Ovary (tissue), 3 donors: ENCODE data around the gene TOP2A.

Source experiments
- CTCF ChIP-seq, 3 donors: fragments of 450-650 bp in 2 of 3; fragments of 200-600 bp in 1 of 3; IDR thresholded peaks; one replicate each; pipeline versions ENCODE4 v1.5.1 to v1.8.0; 2016 to 2022; ENCODE audit warnings: antibody characterized with exemption in 3 of 3, mild to moderate bottlenecking in 1 of 3
- EP300 ChIP-seq: sonication (generic); formaldehyde crosslinking; IDR thresholded peaks from one replicate; pipeline ENCODE4 v1.6.1; 2017; ENCODE audit warnings: antibody characterized with exemption
- POLR2A ChIP-seq: fragments of 450-650 bp; IDR thresholded peaks from one replicate; pipeline ENCODE4 v1.6.1; 2017; ENCODE audit warnings: antibody characterized with exemption, mild to moderate bottlenecking, moderate library complexity
- donor health status: DM: no; HTN: no; CAD: no.

- TF ChIP-seq CTCF (IDR thresholded peaks at IDR 0.05): no peak
- no peak for TF ChIP-seq POLR2A
- TF ChIP-seq EP300: no peak
Measured at GRCh38 chr17:40351359-40352236, 66.1 kb downstream of the TOP2A start.
